ENCODE measurements around the gene LMO2.

LMO2 gene

DNA sequence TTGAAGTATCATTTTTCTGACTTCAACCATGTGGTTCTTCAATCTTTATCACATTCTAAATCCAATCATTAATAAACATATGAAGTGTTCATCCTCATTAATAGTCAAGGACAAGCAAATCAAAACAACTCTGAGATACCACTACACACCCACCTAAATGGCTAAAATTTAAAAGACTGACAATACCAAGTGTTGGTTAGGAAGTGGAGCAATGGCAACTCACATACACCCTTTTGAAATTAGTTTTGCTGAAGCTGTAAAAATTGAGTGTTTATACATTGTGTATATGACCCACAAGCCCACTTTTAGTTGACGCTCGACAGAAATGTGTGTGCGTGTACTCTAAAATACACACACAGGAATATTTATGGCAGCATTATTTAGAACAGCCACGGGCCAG is 36.7 kb upstream of the LMO2 start:
- no peak for DNase-seq (ENCODE audit: extremely low read depth, insufficient read length)
- Histone ChIP-seq H3K36me3 (ENCODE audit: control insufficient read depth, insufficient read depth, low read length) (no peaks in the 10 kb centered on the region), H3K27me3 (replicated peaks; ENCODE audit: control insufficient read depth, insufficient read depth, low read length) (no peaks in the 10 kb centered on the region), H3K4me3 (replicated peaks; ENCODE audit: low read depth, low read length) (no peak overlapping the region)
- TF ChIP-seq, protein P1, sequence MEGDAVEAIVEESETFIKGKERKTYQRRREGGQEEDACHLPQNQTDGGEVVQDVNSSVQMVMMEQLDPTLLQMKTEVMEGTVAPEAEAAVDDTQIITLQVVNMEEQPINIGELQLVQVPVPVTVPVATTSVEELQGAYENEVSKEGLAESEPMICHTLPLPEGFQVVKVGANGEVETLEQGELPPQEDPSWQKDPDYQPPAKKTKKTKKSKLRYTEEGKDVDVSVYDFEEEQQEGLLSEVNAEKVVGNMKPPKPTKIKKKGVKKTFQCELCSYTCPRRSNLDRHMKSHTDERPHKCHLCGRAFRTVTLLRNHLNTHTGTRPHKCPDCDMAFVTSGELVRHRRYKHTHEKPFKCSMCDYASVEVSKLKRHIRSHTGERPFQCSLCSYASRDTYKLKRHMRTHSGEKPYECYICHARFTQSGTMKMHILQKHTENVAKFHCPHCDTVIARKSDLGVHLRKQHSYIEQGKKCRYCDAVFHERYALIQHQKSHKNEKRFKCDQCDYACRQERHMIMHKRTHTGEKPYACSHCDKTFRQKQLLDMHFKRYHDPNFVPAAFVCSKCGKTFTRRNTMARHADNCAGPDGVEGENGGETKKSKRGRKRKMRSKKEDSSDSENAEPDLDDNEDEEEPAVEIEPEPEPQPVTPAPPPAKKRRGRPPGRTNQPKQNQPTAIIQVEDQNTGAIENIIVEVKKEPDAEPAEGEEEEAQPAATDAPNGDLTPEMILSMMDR (IDR thresholded peaks at IDR 0.05; ENCODE audit: insufficient read depth, low read length, poor library complexity, severe bottlenecking) = no peak

GRCh38 chr11:33926671-33927552 is 35.0 kb upstream of the LMO2 start:
- TF ChIP-seq, protein P1 (IDR thresholded peaks at IDR 0.05; ENCODE audit: insufficient read depth, low read length, poor library complexity, severe bottlenecking) = no peak
- no peak for DNase-seq (ENCODE audit: extremely low read depth, insufficient read length)

DNA sequence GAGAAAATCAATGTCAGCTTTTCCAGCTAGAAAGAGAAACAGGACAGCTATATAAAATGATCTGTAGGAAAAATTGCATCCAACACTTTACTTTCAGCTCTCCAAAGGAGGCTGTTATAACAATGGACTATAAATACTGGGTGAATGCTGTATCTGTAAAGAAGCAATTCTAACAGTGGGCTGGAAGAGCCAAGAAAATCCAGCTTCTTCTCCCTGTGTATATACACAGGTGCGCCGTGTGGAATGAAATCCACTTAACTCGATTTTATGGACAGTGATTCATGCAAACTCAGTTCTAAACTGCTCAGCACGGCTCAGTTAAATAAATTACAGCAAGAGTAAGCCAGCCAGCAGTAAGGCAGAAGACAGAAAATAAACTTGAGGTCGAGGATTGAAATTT is 32.5 kb upstream of the LMO2 start:
- H3K36me3 ChIP-seq (ENCODE audit: control insufficient read depth, insufficient read depth, low read length) = no peaks in the 10 kb centered on the region
- H3K27me3 ChIP-seq (replicated peaks; ENCODE audit: control insufficient read depth, insufficient read depth, low read length) = no peaks in the 10 kb centered on the region
- H3K4me3 ChIP-seq (replicated peaks; ENCODE audit: low read depth, low read length) = no peak overlapping the region
- no peak for DNase-seq (ENCODE audit: extremely low read depth, insufficient read length)
- TF ChIP-seq, protein P1 (IDR thresholded peaks at IDR 0.05; ENCODE audit: insufficient read depth, low read length, poor library complexity, severe bottlenecking) = no peak

More at GRCh38 chr11:33926671-33927552, 35.0 kb upstream of the LMO2 start:
- H3K36me3 ChIP-seq (ENCODE audit: control insufficient read depth, insufficient read depth, low read length) = no peaks in the 10 kb centered on the region
- no peaks in the 10 kb centered on the region for H3K27me3 ChIP-seq (replicated peaks; ENCODE audit: control insufficient read depth, insufficient read depth, low read length)
- H3K4me3 ChIP-seq (replicated peaks; ENCODE audit: low read depth, low read length) = no peak overlapping the region

GRCh38 chr11:33923626-33924025 is 31.8 kb upstream of the LMO2 start:
- no peaks in the 10 kb centered on the region for H3K27me3 ChIP-seq (replicated peaks; ENCODE audit: control insufficient read depth, insufficient read depth, low read length)
- no peaks in the 10 kb centered on the region for H3K36me3 ChIP-seq (ENCODE audit: control insufficient read depth, insufficient read depth, low read length)
- TF ChIP-seq, protein P1 (IDR thresholded peaks at IDR 0.05; ENCODE audit: insufficient read depth, low read length, poor library complexity, severe bottlenecking) = no peak
- no peak overlapping the region for H3K4me3 ChIP-seq (replicated peaks; ENCODE audit: low read depth, low read length)
- no peak for DNase-seq (ENCODE audit: extremely low read depth, insufficient read length)

- Histone ChIP-seq H3K27me3 (replicated peaks; ENCODE audit: control insufficient read depth, insufficient read depth, low read length) (no peaks in the 10 kb centered on the region), H3K4me3 (replicated peaks; ENCODE audit: low read depth, low read length) (no peak overlapping the region), H3K36me3 (ENCODE audit: control insufficient read depth, insufficient read depth, low read length) (no peaks in the 10 kb centered on the region)
- peak; percentile 77 for DNase-seq (ENCODE audit: extremely low read depth, insufficient read length)
- TF ChIP-seq, protein P1 (IDR thresholded peaks at IDR 0.05; ENCODE audit: insufficient read depth, low read length, poor library complexity, severe bottlenecking) = no peak
Measured at GRCh38 chr11:33920838-33921613, 29.1 kb upstream of the LMO2 start.

Measured in GM06990 (cell line).